LoVo (cell line): ENCODE results near the gene WNT11.

Experiments used
- DNase-seq: peaks from one replicate; pipeline ENCODE4 v3.0.0-alpha.2; 2016; ENCODE audit warnings: low spot score

WNT11 gene

GRCh38 chr11:76174330-76174729, 32.0 kb downstream of the WNT11 start:
- DNase-seq = no peak

DNA sequence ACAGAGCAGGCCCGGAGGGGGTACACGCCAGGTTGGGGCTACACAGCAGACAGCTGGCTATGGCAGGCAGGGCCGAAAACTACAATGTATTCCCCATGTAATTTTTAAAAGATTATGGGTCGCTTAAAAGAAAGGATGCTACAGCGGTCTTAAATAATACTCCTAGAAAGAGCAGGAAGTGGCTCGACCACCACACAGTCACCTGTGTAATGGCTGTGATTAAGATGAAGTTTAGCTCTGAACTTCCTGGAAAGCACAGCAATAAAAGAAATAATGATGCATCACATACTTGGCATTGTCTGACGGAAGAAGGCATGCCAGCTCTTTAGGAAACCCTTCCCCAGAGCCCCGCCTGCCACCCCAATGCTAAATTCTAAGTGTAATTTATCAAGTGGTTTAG, 32.6 kb downstream of the WNT11 start:
- no peak for DNase-seq

GRCh38 chr11:76172583-76172982, 33.7 kb downstream of the WNT11 start:
- no peak for DNase-seq

GRCh38 chr11:76170468-76170867, 35.8 kb downstream of the WNT11 start:
- no peak for DNase-seq

DNA sequence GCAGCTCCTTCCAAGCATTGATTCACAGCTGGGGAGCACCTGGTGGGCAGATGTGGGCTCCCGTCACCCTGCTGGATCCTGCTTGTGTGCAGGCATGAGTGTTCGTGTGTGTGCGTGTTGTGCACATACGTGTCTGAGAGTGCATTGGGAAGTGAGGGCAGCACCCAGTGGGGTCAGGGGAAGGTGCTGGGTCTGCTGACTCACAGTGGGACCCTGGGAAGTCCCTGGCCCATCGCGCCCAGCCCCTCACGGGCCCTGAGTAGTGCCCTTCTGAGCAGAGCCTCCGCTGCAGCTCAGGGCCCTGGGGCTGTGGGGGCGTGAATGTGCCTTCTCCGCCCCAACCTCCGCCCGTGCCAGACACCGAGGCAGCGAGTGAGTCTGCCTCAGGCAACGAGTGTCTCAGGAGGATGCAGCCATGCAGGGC, 36.8 kb downstream of the WNT11 start:
- DNase-seq = no peak

DNA sequence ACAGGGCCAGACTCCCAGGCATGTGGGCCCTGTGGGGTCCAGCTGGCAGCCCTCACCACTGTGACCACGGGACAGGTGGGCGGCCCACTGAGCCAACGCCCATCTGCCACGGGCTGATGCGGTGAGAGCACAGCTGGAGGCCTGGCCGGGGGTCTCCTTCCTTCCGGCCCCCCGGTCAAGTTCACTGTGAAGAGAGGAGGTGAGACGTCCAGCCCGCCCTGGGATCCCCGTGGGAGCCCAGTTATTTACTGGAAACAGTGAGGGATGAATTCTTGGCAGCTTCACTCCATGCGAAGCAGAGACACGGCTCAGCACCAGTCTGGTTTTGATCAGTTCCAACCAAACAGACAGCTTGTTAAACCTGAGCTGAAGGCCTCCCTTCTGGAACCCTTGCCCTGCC, 38.7 kb downstream of the WNT11 start:
- no peak for DNase-seq

GRCh38 chr11:76166314-76166713, 40.0 kb downstream of the WNT11 start:
- no peak for DNase-seq

- no peak for DNase-seq
Measured at GRCh38 chr11:76164861-76165751, 41.2 kb downstream of the WNT11 start.

GRCh38 chr11:76164081-76164480, 42.2 kb downstream of the WNT11 start:
- DNase-seq = no peak

DNA sequence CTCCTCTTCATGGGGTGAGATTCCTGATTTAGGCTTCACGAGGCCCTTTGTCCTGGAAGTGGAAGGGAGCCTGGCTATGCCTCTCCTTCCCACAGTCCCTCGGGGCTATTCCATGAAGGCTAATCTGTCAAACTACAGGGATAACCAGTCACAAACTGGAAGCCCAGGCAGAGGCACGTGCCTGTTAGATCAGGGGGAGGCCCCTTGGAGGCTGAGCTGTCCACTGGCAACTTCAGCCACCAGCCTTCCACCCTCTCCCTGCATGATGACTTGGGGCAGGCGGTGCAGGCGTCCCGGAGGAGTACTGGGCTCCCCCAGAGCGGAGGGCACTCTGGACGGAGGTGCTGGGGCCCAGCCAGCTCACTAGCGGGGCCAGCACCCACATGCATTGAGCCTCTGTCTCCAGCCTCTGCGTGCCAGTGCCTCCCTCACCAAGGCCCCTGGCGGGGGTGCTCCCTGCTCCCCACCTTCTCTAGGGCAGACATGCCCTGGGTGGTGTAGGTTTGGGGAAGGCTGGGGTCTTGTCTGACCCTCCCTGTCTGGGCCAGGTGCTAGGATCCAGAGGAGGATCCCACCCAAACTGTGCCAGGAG, 42.9 kb downstream of the WNT11 start:
- no peak for DNase-seq

- no peak for DNase-seq
Measured at GRCh38 chr11:76162336-76163288, 43.7 kb downstream of the WNT11 start.

- DNase-seq = no peak
Measured at GRCh38 chr11:76161261-76161961, 44.9 kb downstream of the WNT11 start.

DNA sequence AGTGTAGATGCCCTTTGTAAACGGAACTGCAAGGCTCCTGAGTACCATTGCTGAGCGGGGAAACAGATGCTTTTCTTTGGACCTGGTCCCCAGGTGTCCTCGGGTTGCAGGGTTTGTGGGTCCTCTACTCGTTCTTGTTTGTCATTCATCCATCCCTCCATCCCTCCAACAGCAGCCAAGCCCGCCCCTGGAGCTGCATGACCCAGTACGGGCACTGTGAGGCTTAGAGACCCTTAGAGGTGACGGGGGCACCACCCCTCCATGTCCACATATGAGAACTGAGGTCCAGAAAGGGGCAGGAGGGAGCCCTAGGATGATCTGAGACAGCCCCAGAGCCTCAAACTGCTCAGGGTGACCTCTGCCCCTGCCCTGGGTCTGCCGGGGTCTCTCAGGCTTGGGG, 45.4 kb downstream of the WNT11 start:
- no peak for DNase-seq

DNA sequence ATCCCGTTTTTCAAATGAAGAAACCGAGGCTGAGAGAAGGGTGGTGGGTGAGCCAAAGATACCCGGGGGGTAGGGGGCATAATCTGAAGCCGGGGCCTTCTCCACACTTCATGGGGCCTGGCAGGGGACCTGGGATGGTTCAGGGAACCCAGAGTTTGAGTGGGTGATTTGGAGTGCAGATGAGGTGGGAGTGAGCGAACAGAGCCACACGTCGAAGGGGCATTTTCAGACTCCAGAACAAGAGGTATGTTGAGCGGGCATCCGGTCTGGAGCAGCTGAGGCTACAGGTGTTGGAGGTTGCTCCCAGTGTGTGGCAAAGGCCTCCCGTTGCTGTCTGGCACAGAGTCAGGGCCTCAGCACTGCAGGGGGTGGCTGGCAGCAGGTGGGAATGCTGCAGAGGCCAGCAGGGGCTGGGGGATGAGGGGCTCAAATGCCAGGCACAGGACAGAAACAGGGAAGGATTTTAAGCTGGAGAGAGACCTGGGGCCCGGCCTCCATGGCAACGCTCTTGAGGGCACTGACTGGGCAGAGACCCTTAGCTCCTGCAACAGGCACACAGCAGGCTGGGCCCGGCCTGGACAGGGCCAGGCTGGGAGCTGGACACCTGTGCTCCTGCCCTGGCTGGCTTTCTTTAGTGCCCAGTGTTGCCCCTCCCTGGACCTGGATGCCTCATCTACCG, 46.2 kb downstream of the WNT11 start:
- no peak for DNase-seq

GRCh38 chr11:76159303-76159937, 46.9 kb downstream of the WNT11 start:
- DNase-seq = no peak

GRCh38 chr11:76158394-76159302, 47.7 kb downstream of the WNT11 start:
- no peak for DNase-seq

DNA sequence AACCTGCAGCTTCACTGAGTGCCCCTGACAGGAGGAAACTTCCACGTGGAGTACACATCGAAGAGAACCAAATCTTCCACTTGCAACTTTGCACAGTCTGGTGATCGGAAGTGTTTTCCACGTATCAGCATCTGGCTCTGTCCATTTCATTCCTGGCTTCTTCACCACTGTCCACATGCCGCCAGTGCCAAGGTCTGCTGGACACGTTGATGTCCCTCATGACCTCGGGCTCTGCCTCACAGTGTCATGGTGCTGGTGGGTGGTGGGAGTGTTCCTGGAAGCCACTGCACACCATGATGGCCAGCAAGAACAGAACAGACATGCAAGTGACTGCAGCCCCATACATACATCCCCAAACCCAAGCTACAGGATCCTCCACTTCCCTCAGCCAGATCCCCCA, 48.4 kb downstream of the WNT11 start:
- DNase-seq = no peak

DNA sequence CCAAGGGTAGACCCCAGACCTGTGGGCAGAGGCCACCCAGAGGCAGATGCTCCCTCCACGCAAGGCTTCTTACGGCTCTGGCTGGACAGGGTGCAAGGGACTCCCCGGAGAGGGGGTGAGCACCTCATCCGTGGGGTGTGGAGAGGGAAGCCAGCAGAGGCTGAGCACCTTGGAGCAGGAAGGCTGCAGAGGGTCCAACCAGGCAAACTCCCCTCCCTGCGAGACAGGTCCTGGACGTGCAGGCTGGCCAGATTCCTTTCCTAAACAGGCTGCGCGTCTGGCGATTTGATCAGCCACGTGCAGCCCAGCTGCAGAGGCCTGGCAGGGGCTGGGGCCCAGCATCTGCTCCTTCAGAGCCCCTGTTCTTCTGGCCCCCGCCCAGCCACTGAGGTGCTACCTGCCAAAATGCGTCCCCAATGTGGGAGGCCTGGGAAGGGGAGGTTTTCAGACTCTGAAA, 49.3 kb downstream of the WNT11 start:
- no peak for DNase-seq

DNA sequence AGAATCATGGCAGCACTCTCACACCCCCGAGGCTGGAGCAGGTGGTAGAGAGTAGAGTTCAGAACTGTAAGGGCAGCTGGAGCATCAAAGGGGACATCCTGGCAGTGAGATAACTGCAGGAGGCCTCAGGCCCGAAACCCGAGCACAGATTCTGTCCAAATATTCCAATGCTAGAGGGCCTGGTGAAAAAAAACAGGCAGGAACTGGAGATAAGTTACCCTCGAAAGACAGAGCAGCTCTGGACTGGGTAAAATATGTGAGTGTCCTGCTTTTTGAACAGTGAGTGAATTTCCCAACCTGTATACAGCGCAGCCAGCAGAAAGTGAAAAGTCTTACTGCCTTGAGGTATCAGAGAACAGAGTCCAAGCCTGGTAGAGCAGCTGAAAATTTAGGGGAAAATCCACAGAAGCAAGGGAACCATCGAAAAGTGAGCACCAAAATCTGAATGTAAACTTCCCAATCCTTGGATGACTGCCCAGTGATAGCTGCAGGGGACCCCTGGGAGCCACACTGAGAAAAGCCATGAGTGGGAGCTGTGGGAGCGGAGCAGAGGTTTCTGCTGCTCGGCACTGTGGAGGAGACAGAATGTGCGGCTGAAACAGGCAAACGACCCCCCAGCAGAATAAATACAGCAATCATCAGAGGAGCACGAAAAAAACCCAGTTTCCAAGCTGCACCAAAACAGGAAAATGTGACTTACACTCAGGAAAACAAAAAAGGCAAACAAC, 50.6 kb downstream of the WNT11 start:
- no peak for DNase-seq
